Neural progenitor cell (in vitro differentiated cells): ENCODE results near the gene BICD1. TPM values are rescaled to one million over a fixed set of nuclear protein-coding genes. Genes with fewer than 3 reads are reported as not detected.
"Not testable (repeated sequence)": the region's sequence is repeated elsewhere in the genome, so short reads cannot be mapped to it uniquely, and the experiment has no call there.

ENCODE experiments used
- DNase-seq: peaks from one replicate; pipeline ENCODE4 v3.0.0-alpha.2; 2016; ENCODE audit warnings: low spot score
- H2AFZ ChIP-seq: fragments of 200-600 bp; sonication (generic); replicated peaks from 2 replicates; pipeline ENCODE4 v1.6.1; 2016; ENCODE audit warnings: antibody characterized with exemption
- H3F3A ChIP-seq: fragments of 200-600 bp; sonication (generic); 2 replicates; pipeline ENCODE4 v1.6.1; 2016; ENCODE audit warnings: antibody characterized with exemption, low read depth
- H3K27ac ChIP-seq: fragments of 200-600 bp; sonication (generic); 2 replicates; pipeline ENCODE4 v1.5.1; 2016; ENCODE audit warnings: mild to moderate bottlenecking
- H3K27me3 ChIP-seq: fragments of 200-600 bp; sonication (generic); 2 replicates; pipeline ENCODE4 v1.6.1; 2016; ENCODE audit warnings: mild to moderate bottlenecking, moderate library complexity
- H3K36me3 ChIP-seq: fragments of 200-600 bp; sonication (generic); 2 replicates; pipeline ENCODE4 v1.5.1; 2016
- H3K4me1 ChIP-seq: fragments of 200-600 bp; sonication (generic); 2 replicates; pipeline ENCODE4 v1.6.1; 2016; ENCODE audit warnings: mixed run types
- H3K4me2 ChIP-seq: fragments of 200-600 bp; sonication (generic); 2 replicates; pipeline ENCODE4 v1.6.1; 2016
- H3K4me3 ChIP-seq: fragments of 200-600 bp; sonication (generic); 2 replicates; pipeline ENCODE4 v1.5.1; 2016
- H3K79me2 ChIP-seq: fragments of 200-600 bp; sonication (generic); 2 replicates; pipeline ENCODE4 v1.6.1; 2016; ENCODE audit warnings: low read depth
- H3K9ac ChIP-seq: fragments of 200-600 bp; sonication (generic); 2 replicates; pipeline ENCODE4 v1.6.1; 2016
- H3K9me3 ChIP-seq: fragments of 200-600 bp; sonication (generic); 2 replicates; pipeline ENCODE4 v1.5.1; 2016; ENCODE audit warnings: low read depth
- H4K20me1 ChIP-seq: fragments of 200-600 bp; sonication (generic); 2 replicates; pipeline ENCODE4 v1.6.1; 2016; ENCODE audit warnings: low read depth
- H3K27ac Mint-ChIP-seq: 3 replicates; pipeline ENCODE4 v1.8.0; 2021; ENCODE audit warnings: mixed read lengths
- H3K27me3 Mint-ChIP-seq: 2 replicates; pipeline ENCODE4 v1.8.0; 2022; ENCODE audit warnings: low read depth, mild to moderate bottlenecking, inconsistent platforms, moderate library complexity, mixed read lengths; ENCODE audit not compliant: insufficient read depth
- H3K36me3 Mint-ChIP-seq: 3 replicates; pipeline ENCODE4 v1.8.0; 2021; ENCODE audit warnings: mixed read lengths
- H3K4me1 Mint-ChIP-seq: 3 replicates; pipeline ENCODE4 v1.8.0; 2021; ENCODE audit warnings: mixed read lengths
- H3K4me3 Mint-ChIP-seq: 3 replicates; pipeline ENCODE4 v1.8.0; 2021; ENCODE audit warnings: mild to moderate bottlenecking, moderate library complexity, mixed read lengths
- H3K9me3 Mint-ChIP-seq: 3 replicates; pipeline ENCODE4 v1.8.0; 2020; ENCODE audit warnings: mixed read lengths
- EZH2 ChIP-seq: fragments of 200-600 bp; sonication (generic); IDR thresholded peaks from 2 replicates; pipeline ENCODE4 v1.6.1; 2017; ENCODE audit warnings: antibody characterized with exemption, mild to moderate bottlenecking, moderate library complexity
- EZH2phosphoT487 ChIP-seq: fragments of 200-600 bp; sonication (generic); IDR thresholded peaks from 2 replicates; pipeline ENCODE4 v1.6.1; 2017; ENCODE audit warnings: antibody characterized with exemption
- total RNA-seq: library from RNA; depleted of rRNA; stranded (reverse); fragments of >200 nt; gene quantifications from 2 replicates; pipeline ENCODE4 v1.2.3, GENCODE V29; 2015; ENCODE audit warnings: low replicate concordance
- TF ChIP-seq, protein P1 (sequence below): fragments of 200-600 bp; sonication (generic); IDR thresholded peaks from 2 replicates; pipeline ENCODE4 v1.5.1; 2017; ENCODE audit warnings: antibody characterized with exemption, mild to moderate bottlenecking

BICD1 gene
- total RNA-seq, 1 donor from 2014 or later, result 23.6 TPM

DNA sequence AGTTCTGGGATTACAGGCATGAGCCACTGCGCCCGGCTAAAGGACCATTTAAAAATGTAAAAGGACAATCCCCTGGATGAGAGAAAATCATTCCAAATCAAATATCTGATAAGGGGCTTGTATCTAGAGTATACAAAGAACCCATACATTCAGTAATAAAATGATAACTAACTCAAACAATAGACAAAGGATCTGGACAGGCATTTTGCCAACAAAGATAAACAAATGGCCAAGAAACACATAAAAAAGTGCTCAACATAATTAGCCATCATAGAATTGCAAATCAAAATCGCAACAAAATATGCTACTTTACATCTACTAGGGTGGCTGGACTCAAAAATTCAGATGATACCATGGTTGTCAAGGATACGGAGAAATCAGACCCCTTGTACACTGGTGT lies 8.5 kb upstream of the BICD1 start:
- H3K4me2 ChIP-seq, result no peak overlapping the region
- H3K9ac ChIP-seq, result no peak overlapping the region
- Mint-ChIP-seq H3K4me1 (peaks cover 5% of the 10 kb centered on the region), H3K36me3 (peaks cover 2% of the 10 kb centered on the region), H3K9me3 (peaks cover 6% of the 10 kb centered on the region), H3K4me3 (no peak overlapping the region), H3K27ac (no peak overlapping the region), H3K27me3 (no peaks in the 10 kb centered on the region)
- H3K79me2 ChIP-seq, result no peaks in the 10 kb centered on the region
- H3F3A ChIP-seq, result peaks cover 3% of the 10 kb centered on the region
- TF ChIP-seq, protein P1, sequence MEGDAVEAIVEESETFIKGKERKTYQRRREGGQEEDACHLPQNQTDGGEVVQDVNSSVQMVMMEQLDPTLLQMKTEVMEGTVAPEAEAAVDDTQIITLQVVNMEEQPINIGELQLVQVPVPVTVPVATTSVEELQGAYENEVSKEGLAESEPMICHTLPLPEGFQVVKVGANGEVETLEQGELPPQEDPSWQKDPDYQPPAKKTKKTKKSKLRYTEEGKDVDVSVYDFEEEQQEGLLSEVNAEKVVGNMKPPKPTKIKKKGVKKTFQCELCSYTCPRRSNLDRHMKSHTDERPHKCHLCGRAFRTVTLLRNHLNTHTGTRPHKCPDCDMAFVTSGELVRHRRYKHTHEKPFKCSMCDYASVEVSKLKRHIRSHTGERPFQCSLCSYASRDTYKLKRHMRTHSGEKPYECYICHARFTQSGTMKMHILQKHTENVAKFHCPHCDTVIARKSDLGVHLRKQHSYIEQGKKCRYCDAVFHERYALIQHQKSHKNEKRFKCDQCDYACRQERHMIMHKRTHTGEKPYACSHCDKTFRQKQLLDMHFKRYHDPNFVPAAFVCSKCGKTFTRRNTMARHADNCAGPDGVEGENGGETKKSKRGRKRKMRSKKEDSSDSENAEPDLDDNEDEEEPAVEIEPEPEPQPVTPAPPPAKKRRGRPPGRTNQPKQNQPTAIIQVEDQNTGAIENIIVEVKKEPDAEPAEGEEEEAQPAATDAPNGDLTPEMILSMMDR, result no peak
- TF ChIP-seq EZH2phosphoT487, result no peak
- no peak for TF ChIP-seq EZH2
- H2AFZ ChIP-seq, result no peak overlapping the region
- DNase-seq, result no peak
- H3K9me3 ChIP-seq, result no peaks in the 10 kb centered on the region
- H3K36me3 ChIP-seq, result no peaks in the 10 kb centered on the region
- H3K27ac ChIP-seq, result no peak overlapping the region
- H3K4me3 ChIP-seq, result no peak overlapping the region
- peaks cover 3% of the 10 kb centered on the region for H3K4me1 ChIP-seq
- H3K27me3 ChIP-seq, result no peaks in the 10 kb centered on the region
- no peaks in the 10 kb centered on the region for H4K20me1 ChIP-seq

DNA sequence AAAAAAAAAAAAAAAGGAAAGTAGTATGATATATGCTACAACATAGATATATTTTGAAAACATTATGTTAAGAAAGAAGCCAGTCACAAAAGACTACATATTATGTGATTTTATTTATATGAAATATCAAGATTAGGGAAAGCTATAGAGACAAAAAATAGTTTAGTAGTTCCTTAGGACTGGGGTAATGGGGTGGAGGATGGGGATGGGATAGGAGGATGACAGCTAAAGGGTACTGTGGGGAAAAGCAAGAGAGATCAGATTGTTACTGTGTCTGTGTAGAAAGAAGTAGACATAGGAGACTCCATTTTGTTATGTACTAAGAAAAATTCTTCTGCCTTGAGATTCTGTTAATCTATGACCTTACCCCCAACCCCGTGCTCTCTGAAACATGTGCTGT lies 7.4 kb upstream of the BICD1 start:
- not testable (repeated sequence) for H2AFZ ChIP-seq, H3K27me3 ChIP-seq, H3K9me3 Mint-ChIP-seq, H3K9ac ChIP-seq, H3K4me1 Mint-ChIP-seq, H3K4me3 ChIP-seq, H3K4me3 Mint-ChIP-seq, H3K4me2 ChIP-seq, H3F3A ChIP-seq, H3K4me1 ChIP-seq, H3K9me3 ChIP-seq, H4K20me1 ChIP-seq, DNase-seq, H3K36me3 Mint-ChIP-seq, H3K36me3 ChIP-seq, H3K79me2 ChIP-seq, H3K27me3 Mint-ChIP-seq
- peak overlapping the region; percentile 40 for H3K27ac Mint-ChIP-seq
- peak overlapping the region; percentile 38 for H3K27ac ChIP-seq

DNA sequence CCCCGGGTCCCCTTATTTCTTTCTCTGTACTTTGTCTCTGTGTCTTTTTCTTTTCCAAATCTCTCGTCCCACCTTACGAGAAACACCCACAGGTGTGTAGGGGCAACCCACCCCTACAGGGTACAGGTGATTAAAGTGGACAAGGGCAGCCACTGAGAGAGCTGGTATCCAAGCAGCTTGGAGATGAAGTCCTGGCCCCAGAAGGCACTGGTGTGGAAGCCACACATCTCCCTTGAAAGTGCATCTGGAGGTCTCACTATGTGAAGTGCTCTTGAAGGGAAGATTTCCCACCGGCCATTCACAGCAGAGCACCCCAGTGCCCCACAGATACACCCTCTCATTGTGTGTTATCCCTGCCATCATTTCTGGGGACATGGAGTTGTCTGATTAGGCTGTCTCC lies 6.3 kb upstream of the BICD1 start:
- TF ChIP-seq, protein P1, result no peak
- TF ChIP-seq EZH2phosphoT487, result no peak
- no peak for TF ChIP-seq EZH2
- H3F3A ChIP-seq, result peaks cover 18% of the 10 kb centered on the region
- no peaks in the 10 kb centered on the region for H3K36me3 ChIP-seq
- H4K20me1 ChIP-seq, result no peaks in the 10 kb centered on the region
- Mint-ChIP-seq H3K27ac (no peak overlapping the region), H3K4me3 (no peak overlapping the region), H3K36me3 (peaks cover 2% of the 10 kb centered on the region), H3K4me1 (peaks cover 5% of the 10 kb centered on the region), H3K27me3 (peaks cover 2% of the 10 kb centered on the region), H3K9me3 (peaks cover 6% of the 10 kb centered on the region)
- H3K27me3 ChIP-seq, result no peaks in the 10 kb centered on the region
- no peak overlapping the region for H3K27ac ChIP-seq
- H3K79me2 ChIP-seq, result no peaks in the 10 kb centered on the region
- H3K4me3 ChIP-seq, result no peak overlapping the region
- no peak overlapping the region for H3K9ac ChIP-seq
- DNase-seq, result no peak
- H3K4me2 ChIP-seq, result no peak overlapping the region
- no peak overlapping the region for H2AFZ ChIP-seq
- H3K4me1 ChIP-seq, result peaks cover 9% of the 10 kb centered on the region
- H3K9me3 ChIP-seq, result no peaks in the 10 kb centered on the region

DNA sequence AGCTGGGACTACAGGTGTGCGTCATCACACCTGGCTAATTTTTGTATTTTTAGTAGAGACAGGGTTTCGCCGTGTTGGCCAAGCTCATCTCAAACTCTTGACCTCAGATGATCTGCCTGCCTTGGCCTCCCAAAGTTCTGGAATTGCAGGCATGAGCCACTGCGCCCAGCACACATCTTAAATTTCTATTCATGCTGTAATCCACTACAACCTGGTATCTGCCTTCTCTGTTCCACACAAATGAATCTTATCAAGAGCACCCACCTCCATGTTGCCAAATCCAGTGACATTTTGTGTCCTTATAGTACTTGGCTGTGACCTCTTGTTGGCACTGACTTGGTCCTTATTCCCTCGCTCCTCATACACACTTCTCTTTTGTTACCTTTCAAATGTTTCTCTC lies 5.8 kb upstream of the BICD1 start:
- Histone ChIP-seq H3K79me2 (no peaks in the 10 kb centered on the region), H3K4me2 (no peak overlapping the region), H3F3A (peaks cover 24% of the 10 kb centered on the region), H3K36me3 (no peaks in the 10 kb centered on the region), H4K20me1 (no peaks in the 10 kb centered on the region), H3K27ac (no peak overlapping the region), H3K9me3 (no peaks in the 10 kb centered on the region), H2AFZ (no peak overlapping the region), H3K4me1 (peaks cover 15% of the 10 kb centered on the region), H3K9ac (no peak overlapping the region), H3K27me3 (no peaks in the 10 kb centered on the region), H3K4me3 (no peak overlapping the region)
- Mint-ChIP-seq H3K9me3 (peaks cover 6% of the 10 kb centered on the region), H3K27me3 (peaks cover 2% of the 10 kb centered on the region), H3K36me3 (peaks cover 2% of the 10 kb centered on the region), H3K4me3 (no peak overlapping the region), H3K4me1 (peaks cover 11% of the 10 kb centered on the region), H3K27ac (no peak overlapping the region)
- TF ChIP-seq EZH2phosphoT487 (no peak), EZH2 (no peak)
- TF ChIP-seq, protein P1, result no peak
- DNase-seq, result no peak
